Activated CD8-positive, alpha-beta memory T cell treated with anti-CD3 and anti-CD28 coated beads for 4 hours (primary cell): ENCODE measurements around the gene BAHCC1.
A peak's percentile ranks its signal among the peaks of the same experiment; 100 is the strongest.

Experiments used
- DNase-seq, 2 donors: peaks; one replicate each; pipeline ENCODE4 v3.0.0-alpha.2; 2020; ENCODE audit warnings: low read depth in 2 of 2

The BAHCC1 gene

GRCh38 chr17:81514739-81515529 is 119.7 kb downstream of the BAHCC1 start:
- peak; percentile 54 to 62 for DNase-seq

- no peak for DNase-seq
Measured at GRCh38 chr17:81515530-81516041, 120.3 kb downstream of the BAHCC1 start.
